IPS DF 19.7 (cell line): ENCODE data around the gene EIF4A3.
A peak's percentile ranks its signal among the peaks of the same experiment; 100 is the strongest.

Experiments
- DNase-seq: peaks from one replicate; pipeline ENCODE4 v3.0.0-alpha.2; 2013; ENCODE audit warnings: low read depth, low spot score

Gene EIF4A3

DNA sequence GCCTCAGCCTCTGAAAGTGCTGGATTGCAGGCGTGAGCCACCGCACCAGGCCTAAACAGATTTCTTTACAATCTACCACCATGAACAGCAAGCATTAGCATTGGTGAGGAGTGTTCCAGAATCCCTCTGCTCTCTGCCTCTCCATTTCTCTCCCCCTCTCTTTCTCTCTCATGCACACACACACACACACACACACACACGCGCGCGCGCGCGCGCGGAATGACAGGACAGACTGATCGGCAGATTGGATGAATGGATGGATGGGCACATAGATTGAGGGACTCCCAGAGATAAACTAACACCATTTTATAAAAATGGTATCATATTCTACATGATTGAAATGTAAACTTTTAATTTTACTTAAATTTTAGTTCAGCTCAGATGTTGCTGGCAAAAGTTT, 26.2 kb upstream of the EIF4A3 start:
- DNase-seq = no peak

DNA sequence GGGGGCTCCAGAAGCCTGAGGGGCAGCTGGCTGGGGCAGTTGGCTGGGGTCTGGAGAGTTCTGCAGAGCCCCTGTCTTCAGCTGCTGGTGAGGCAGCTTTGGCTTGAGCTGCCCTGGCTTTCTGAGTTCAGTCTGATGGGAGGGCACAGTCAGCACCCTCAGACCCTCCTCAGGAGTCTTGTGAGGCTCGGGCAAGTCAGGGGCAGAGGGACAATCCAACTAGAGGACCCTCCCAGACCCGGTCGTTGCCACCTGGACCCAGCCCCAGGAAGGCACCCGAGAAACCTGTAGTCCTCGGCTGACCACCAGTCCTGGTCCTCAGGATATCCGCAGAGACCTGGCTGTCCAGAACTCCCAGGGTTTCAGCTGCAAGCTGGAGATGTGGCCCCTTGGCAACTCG, 24.8 kb upstream of the EIF4A3 start:
- DNase-seq = no peak

DNA sequence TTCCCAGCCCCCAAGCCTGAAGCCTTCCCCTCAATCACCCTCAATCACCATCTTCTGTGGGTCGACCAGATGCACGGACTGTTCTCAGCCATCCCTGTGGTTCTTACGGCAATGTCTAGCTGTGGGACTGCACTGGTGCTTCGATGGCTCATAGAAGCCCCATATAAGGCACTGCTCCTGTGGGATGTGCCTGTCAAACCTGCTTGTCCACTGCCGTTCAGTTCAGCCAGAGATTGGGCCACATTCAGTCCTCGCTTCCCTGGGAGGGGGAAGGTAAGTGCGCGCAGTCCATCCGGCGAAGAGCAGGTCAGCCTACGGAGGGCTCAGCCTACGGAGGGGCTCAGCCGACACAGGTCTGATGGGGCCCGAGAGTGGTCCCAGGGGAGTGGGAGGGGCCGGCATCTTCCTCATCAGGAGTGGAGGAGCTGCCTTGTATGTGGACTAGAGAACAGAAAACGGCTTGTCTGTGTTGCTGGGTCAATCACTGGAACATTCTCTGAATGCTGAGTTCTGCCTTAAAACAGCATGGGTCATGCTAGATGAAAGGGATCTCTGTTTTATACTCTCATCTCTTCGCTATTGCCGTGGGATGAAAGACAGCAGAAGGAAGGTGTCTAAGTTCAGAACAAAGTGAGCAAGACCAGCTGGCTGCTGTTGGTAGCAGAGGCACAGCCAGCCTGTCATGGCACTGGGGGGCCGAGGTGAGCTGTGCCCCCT, 23.0 kb upstream of the EIF4A3 start, which contains the start of gene CARD14:
Gene CARD14 (plus strand): TSS at position 247 of the 717 bp plus-strand sequence. CDS start 11,409 bp downstream, outside the sequence.
- no peak for DNase-seq

DNA sequence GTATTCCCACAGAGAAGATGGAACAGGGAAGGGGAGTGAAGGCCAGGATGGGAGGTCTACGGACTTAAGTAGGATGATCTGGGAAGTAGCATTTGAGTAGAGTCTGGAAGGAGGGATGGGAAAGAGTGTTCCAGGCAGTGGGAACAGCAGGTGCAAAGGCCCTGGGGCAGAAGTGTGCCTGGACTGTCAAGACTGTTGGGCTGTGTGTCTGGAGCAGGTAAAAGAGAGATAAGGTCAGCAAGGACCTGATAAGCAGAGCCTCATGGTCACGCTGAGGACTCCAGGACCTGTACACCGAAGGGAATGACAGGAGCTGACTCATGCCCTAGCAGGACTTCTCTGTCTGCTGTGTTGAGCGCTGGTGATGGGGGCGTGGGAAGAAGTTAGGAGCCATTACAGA, 22.2 kb upstream of the EIF4A3 start:
- DNase-seq = no peak

DNA sequence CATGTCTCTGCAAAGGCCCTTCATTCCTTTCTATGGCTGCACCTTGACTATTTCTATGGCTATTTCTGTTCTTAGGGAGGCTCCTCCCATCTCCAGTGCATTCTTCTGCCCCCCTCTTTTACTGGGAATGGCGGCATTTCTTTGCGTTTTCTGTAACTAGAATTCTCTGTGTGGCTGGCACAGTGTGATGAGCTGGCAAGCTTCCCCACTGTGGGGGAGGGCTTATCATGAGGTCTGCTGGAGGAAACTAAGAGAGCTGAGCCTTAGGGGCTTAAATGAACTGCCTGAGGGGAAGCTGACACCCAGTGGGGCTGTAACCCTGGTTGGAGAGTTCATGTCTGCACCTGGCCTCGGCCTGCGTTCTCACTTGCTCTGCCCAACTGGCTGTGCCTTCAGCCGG, 21.4 kb upstream of the EIF4A3 start:
- no peak for DNase-seq

DNA sequence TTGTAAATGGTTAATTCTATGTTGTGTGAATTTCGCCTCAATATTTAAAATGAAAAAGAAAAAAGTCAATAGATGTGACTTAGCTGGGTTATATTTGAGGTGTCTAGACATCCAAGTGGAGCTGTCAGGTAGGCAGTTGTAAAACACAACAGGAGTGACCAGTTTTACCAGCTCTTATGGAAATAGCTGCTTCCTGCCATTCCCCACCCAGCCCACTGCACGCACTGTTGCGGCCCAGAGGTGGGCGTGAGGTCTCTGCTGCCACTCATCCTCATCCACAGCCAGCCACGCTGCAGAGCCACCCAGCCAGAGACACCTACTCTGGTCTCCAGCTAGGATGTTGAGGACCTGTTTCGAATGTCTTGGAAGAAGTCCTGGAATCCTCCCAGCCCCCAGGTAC, 19.5 kb upstream of the EIF4A3 start:
- DNase-seq = no peak

DNA sequence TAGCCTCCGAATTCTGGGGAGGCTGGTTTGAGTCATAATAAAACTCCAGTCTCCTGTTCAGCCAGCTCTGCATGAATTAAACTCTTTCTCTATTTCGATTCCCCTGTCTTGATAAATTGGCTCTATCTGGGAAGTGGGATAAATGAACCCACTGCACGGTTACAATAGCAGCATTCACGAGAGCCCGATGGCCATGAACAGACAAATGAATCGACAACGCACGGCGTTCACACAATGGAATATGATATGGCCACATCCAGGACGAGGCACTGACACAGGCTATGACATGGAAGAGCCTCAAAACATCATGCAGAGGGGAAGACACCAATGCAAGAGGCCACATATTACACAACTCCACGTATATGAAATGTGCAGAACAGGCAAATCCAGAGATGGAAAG, 17.3 kb upstream of the EIF4A3 start:
- DNase-seq = no peak

DNA sequence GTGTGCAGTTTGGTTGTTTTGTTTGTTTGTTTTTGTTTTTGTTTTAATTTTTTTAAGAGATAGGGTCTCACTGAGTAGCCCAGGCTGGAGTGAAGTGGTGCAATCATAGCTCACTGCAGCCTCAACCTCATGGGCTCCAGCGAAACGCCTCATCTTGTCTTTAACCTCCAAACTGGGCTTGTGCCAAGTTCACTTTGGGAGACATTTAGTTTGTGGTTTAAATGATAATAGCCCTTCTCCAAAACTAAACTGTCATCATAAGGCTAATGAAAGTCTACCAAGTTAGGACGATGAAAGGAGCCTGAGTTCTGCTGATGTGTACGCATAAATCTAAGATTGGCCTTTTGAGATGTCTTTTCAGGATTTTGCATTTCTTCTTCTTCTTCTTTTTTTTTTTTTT, 16.4 kb upstream of the EIF4A3 start:
- no peak for DNase-seq

DNA sequence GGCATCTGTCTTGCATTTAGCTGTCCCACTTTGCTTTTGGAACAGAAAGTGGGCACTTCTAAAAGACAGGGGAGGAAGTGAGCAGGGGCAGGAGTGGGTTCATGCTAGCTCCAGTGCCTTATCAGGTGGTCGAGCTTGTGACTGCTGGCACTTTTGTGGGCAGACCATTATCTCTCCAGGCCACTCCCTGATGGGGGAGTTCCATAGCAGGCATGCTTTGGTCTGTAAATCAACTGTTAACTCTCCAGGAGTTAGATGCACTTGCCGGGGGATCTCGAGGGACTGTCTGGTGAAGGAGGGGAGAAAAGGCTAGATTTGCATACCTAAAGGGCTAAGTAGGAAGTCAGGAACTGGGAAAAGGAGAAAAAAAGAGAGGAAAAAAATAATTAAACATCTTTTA, 13.6 kb upstream of the EIF4A3 start:
- DNase-seq = no peak

DNA sequence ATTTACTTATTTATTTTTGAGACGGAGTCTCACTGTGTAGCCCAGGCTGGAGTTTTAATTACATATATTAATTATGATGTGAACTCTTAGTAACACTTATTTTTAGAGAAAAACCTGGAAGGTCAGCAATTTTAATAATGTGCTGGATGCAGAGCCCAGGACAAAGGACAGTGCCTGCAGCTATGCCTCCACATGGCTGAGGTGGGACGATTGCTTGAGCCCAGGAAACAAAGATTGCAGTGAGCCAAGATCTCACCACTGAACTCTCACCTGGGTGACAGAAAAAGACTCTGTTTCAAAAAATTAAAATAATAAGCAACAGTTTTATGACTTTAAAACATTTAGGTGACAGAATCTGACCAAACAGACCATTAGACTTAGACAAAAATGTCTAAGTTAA, 11.9 kb upstream of the EIF4A3 start:
- no peak for DNase-seq

DNA sequence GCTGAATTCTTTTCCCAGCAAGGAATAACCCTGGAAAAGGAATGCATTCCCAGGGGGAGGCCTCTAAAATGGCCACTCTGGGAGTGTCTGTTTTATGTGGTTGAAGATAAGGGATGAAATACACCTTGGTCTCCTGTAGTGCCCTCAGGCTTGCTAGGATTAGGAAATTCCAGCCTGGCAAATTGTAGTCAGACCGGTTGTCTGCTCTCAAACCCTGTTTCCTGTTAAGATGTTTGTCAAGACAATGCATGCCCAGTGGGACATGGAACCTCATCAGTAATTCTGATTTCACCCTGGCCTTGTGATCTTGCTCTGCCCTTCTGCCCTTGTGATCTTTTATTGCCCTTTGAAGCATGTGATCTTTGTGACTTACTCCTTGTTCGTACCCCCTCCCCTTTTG, 8.7 kb upstream of the EIF4A3 start:
- peak; percentile 42 for DNase-seq

DNA sequence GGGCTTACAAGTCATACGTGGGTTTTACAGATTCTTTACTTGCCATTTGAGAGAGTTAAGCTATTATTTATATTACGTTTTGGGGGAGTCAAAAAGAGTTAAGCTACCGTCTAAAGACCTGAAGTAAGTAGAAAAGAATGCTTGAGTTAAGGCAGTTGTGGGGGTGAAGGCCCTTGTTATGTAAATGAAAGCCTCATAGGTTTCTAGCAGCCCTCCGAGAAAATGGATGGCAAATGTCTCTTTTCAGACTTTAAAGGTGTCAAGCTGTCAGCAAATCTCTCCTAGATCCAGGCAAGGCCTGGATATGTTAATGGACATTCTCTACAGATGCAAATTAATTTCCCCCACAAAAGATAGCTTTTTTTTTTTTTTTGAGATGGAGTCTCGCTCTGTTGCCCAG, 7.2 kb upstream of the EIF4A3 start:
- peak; percentile 59 for DNase-seq

DNA sequence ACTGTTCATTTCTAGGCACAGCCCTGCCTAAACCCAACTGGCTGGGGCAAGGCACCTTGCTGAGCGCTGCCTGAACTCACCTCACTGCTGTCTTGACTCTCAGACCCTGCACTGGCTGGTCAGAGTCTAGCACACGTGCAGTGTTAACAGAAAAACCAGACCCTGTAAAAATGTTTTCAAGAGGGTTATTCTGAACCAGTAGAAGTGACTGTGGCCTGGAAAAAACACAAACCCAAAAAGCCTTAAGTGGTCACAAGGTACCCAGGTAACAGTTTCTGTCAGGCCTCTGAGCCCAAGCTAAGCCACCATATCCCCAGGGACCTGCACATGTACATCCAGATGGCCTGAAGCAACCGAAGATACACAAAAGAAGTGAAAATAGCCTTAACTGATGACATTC, 6.1 kb upstream of the EIF4A3 start:
- DNase-seq = no peak

DNA sequence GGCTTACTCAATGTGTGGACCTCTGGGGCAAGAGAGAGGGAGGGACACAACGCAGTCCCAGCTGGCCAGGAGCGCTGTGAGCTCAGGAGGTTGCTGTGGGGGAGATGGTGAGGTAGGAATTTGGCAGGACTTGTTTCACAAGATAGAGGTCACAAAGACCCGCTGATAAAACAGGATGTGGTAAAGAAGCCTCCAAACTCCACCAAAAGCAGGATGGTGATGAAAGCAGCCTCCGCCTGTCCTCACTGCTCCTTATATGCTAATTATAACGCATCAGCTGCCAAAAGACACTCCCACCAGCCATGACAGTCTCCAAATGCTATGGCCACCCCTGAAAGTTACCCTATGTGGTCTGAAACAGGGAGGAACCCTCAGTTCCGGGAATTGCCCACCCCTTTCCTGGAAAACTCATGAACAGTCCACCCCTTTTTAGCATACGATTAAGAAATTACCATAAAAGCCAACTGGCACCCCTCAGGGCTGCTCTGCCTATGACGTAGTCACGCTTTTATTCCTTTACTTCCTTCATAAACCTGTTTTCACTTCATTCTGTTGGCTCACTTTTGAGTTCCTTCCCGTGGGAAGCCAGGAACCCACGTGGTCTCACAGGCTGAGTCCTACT, 5.3 kb upstream of the EIF4A3 start:
- DNase-seq = no peak

DNA sequence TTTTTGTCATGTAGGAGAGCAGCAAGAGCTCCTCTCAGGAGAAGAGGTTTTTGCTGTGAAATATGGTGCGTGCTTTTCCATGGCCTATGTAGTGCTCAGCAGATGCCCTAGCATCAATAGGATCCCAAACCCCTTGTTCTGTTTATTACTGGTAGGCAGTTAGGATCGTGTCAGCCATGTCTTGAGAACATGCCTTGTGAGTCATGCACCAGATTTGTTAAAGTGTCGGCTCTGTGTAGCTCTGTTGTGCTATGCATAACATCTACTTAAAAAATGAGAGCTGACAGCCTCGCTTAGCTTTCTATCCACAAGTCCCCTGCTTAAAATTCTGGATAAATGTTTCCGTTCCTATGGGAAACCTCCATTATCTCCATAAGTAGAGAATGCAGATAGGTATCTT, 4.4 kb upstream of the EIF4A3 start:
- DNase-seq = no peak

DNA sequence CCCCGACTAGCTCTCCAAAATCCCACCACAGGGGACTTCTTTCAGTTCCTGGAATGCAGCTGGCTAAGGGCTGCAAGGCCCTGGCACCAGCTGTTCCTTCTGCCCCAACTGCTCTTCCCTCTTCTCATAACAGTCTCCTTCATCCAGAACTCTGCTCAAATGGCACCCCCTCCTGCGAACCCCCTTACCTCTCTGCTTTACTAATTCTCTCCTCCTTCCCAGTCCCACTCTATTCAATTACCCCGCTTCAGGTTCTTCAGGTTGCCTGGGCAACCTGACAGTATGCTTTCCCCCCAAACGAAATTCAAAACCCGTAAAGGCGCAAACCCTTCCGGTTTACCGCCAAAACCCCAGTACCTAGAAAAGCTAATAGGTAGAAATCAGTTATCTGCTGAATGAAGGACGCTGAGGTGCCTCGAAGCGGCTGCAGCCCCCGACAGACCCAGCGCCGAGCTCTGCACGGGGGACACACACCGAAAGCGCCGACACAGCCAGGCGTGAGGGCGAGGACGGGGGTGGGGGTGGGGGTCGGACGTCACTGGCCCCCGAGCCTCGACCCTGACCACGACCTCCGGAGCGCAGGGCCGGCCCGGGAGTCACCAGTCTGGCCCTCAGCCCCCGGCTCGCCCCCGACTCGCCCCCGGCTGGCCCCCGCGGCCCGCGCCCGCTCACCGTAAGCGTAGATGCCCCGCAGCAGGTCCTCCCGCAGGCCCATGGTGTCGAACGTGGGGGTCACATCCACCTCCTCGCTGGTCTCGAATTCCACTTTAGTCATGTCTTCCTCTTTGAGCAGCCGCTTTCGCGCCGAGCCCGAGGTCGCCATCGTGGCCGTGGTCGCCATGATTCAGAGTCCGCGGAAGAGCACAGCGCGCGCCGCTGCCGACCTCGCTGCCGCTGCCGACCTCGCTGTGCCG, 550 bp downstream of the EIF4A3 start:
- no peak for DNase-seq

DNA sequence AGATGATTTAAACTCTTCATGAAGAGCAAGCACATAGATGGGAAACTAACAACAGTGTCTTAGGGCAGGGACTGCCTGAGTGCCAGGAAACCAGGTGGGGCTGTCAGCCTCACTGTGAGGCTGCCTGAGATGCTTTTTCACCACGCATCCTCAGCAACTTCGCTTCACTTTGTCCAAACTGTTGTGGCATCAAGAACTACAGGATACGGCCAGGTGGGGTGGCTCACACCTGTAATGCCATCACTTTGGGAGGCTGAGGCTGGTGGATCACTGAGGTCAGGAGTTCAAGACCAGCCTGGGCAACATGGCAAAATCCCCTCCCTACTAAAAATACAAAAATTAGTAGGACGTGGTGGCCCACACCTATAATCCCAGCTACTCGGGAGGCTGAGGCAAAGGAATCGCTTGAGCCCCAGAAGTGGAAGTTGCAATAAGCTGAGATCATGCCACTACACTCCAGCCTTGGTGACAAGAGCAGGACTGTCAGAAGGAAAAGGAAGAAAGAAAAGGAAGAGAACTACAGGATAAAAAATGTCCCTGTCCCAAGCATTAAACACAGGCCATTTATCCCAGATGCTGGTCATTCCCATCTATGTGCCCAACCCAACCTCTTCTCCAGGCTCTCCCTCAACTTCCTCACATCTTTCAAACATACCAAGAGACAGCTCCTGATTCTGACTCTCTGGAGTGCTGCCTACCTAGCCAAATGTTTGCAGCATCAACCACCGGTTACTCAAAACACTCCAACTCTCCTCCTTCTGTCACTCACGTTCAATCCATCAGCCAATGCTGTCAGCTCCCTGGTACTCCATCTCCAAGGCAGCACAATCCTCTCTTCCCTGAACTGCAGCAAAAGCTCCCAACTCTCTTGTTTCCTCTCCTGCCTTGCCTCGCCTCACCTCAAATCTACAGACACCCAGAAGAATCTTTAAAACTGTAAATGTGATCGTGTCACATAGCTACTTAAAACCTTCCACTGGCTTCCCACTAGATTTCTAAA, 1.6 kb downstream of the EIF4A3 start:
- DNase-seq = no peak

DNA sequence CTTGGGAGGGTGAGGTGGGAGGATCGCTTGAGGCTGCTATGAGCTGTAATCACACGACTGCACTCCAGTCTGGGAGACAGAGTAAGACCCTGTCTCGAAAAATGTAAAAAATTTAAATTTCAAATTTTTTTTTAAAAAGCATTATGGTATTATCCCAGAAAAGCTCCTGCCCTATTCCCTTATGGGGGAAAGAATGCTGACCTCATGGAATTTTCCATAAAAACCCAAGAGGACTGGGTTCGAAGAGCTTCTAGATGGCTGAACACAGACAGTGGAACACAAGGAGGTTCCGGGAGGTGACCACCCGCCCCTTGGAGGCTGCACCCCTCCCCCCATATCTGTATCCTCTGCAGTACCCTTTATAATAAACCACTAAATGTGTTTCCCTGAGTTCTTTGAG, 4.0 kb downstream of the EIF4A3 start:
- no peak for DNase-seq

DNA sequence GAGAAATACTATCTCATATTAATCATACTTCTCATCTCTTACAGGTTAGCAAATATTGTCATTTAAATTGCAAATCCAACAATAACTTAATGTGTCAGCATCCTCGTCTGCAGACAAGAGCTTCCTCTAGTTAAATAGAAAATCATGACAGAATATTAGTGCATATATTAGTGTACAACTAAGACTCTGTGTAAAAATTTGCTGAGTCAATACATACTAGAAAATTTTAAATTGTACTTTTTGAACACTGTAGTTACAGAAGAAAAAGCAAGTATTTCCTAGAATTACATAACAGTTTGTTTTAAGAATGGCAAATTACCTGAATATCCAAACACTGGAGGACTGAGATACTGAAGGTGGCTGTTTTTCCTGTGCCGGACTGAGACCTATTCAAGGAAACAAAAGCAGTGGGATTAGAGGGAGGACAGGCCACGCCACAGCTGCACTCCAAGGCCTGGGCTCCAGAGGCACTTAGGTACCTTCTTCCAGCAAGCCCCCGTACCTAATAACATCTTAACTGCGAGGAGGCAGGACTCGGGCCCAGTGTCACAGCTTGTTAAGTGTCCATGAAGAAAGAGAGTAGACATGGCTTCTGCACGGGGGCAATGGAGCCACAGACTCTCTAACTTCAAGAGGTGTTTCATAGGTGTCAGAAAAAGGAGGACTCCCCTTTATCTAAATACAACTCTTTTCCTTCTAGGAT, 5.3 kb downstream of the EIF4A3 start:
- no peak for DNase-seq

DNA sequence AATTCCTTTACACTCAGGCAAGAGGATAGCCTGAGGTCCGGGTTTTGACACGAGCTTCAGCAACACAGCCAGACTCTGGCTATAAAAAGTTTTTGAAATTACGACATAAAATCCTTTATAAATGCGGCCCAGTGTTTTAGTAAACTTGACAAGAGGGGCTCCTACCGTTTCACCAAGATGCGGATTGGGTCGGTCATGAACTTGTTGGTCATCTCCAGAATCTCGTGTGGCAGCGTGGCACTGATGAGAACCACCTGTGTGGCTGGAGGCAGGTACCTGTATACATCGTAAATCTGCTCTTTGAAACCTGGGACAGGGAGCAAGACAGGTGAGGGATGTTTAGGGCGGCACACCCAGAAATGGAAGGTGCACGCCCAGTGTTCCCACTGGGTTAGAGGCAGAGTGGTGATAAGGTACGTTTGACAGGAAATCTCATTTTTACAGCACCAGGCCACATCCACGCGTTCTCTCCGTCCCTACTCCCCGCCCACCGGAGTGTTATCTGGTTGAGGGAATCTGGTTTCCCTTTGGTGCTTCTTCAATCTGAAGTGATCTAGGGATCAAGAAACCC, 8.0 kb downstream of the EIF4A3 start:
- no peak for DNase-seq
